ENCODE results near the gene PRR35.

Gene PRR35

DNA sequence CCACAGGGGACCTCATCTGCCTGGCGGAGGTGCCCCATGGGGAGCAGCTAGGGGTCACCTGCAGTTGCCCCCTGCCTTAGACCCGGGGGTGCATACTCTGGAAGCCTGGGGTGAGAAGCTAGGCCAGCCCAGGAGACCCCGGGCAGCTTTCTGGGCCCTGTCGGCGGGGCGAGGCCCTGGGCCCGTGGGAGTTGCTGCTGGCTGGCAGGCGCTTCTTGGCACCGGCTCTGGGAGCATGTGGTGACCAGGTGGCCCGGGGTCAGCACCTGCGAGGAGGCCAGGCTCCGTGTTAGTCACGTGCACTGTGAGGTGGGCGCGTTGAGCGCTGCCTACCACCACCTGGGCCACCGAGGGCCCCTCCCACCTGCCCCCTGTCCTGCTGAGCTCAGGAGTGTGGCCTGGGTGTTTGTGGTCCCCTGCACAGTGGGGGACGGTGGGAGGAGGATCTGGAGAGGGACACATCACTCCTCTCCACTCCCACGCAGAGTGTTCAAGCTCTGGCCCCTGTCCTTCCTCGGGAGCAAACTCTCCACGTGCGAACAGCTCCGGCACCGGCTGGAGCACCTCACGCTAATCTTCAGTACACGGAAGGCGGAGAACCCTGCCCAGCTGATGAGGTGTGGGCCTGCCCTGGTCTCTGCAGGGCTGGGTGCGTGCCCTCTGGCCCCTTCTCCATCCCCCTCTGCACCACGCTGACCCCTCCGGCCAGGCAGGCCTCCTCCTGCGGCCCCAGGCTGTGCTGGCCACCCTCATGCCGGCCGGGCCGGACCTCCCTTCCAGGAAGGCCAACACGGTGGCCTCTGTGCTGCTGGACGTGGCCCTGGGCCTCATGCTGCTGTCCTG is 15.4 kb downstream of the PRR35 start:
- TF ChIP-seq, protein P1, sequence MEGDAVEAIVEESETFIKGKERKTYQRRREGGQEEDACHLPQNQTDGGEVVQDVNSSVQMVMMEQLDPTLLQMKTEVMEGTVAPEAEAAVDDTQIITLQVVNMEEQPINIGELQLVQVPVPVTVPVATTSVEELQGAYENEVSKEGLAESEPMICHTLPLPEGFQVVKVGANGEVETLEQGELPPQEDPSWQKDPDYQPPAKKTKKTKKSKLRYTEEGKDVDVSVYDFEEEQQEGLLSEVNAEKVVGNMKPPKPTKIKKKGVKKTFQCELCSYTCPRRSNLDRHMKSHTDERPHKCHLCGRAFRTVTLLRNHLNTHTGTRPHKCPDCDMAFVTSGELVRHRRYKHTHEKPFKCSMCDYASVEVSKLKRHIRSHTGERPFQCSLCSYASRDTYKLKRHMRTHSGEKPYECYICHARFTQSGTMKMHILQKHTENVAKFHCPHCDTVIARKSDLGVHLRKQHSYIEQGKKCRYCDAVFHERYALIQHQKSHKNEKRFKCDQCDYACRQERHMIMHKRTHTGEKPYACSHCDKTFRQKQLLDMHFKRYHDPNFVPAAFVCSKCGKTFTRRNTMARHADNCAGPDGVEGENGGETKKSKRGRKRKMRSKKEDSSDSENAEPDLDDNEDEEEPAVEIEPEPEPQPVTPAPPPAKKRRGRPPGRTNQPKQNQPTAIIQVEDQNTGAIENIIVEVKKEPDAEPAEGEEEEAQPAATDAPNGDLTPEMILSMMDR (conservative IDR thresholded peaks at IDR 0.05; ENCODE audit: low read depth, low read length): no peak
- DNase-seq (ENCODE audit: low read depth): no peak
- H3K4me3 ChIP-seq (ENCODE audit: low read length): no peak overlapping the region

DNA sequence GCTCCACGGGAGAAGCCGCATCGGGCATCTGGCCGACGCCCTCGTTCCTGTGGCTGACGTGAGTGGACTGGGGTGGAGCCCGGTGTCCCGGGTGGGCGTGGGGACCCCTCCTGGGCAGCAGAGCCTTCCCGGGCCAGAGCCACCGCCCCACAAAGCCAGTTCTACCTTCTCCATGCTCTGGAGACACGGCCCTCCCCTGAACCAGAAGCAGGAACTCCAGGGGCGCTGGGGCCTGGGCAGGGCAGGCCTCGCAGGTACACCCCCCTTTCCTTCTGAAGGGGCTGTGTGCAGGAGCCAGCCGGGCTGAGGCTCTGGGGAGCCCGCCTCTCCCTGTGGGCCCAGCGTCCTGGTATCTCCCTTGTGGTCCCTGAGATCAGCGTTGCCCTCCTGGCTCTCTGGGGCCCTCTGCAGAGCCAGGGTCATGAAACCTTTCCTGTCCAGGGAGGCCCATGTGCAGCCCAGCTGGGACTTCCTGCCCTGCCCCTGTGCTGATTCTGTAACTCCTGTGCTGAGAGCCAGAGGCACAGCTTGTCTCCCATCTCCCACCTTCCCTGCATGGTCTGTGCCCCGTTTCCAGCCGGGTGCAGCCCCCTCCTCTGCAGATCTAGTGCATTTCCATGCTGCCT is 16.1 kb downstream of the PRR35 start:
- H3K4me3 ChIP-seq (ENCODE audit: low read length): no peak overlapping the region
- TF ChIP-seq, protein P1 (conservative IDR thresholded peaks at IDR 0.05; ENCODE audit: low read depth, low read length): no peak
- DNase-seq (ENCODE audit: low read depth): no peak

DNA sequence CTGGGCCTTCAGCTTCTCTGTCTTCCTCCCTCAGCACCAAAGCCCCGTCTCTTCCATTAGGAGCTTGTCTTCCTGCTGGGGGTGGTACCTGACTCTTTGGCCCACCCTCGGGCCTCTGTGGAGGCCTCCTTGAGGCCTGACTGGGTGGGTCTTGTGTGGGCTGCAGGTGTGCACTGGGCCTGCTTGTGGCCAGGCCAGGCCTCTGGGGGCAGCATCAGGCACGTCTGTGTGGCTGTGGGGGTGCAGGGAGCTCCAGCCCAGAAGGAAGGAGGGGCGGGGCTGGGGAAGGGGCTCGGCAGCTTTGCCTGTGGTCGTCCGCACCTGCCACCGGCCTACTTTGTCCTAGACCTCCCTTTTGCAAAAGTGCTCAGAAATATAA is 16.6 kb downstream of the PRR35 start:
- no peak overlapping the region for H3K4me3 ChIP-seq (ENCODE audit: low read length)
- no peak for DNase-seq (ENCODE audit: low read depth)
- TF ChIP-seq, protein P1 (conservative IDR thresholded peaks at IDR 0.05; ENCODE audit: low read depth, low read length): peak; percentile 25

DNA sequence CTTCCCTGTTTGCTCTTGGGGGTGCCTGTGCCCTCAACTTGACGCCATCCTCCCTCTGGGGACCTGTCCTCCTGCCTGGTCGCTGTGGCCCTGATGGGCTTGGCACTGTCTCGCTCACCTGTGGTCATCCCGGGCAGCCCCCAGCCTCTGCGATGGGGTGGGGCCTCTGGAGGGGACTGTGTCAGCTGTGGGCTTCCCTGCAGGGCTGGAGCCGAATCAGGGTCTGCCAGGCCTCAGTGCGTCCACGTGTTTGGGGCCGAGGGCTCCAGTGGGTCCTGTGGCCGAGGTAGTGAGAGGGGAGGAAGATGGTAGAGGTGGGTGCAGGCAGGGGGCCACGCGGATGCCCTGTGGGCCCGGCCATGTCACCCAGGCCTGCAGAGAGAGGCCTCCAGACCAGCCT is 17.6 kb downstream of the PRR35 start:
- H3K4me3 ChIP-seq (ENCODE audit: low read length): no peak overlapping the region

DNA sequence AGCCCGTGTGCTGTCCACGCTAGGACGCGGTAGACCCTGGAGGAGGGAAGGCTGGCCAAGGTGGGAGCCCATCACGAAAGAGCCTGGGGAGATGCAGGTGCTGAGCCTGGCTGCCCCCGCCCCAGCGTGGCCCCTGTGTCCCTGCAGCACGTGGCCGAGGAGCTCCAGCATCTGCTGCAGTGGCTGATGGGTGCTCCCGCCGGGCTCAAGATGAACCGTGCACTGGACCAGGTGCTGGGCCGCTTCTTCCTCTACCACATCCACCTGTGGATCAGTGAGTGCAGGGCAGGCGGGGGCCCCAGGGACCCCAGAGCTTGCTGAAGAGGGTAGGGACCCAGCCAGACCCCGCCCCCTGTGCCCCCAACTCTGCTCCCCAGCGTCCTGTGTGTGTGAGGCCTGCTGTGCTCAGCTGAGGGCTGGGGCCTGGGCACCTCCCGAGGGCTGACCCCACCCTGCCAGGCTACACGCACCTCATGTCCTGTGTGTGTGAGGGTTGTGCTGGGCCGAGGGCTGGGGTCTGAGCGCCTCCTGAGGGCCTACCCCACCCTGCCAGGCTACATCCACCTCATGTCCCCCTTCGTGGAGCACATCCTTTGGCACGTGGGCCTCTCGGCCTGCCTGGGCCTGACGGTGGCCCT is 18.2 kb downstream of the PRR35 start:
- no peak overlapping the region for H3K4me3 ChIP-seq (ENCODE audit: low read length)
- no peak for DNase-seq (ENCODE audit: low read depth)
- TF ChIP-seq, protein P1 (conservative IDR thresholded peaks at IDR 0.05; ENCODE audit: low read depth, low read length): no peak

More for the DNA sequence above, 17.6 kb downstream of the PRR35 start:
- DNase-seq (ENCODE audit: low read depth): no peak
- TF ChIP-seq, protein P1 (conservative IDR thresholded peaks at IDR 0.05; ENCODE audit: low read depth, low read length): no peak

DNA sequence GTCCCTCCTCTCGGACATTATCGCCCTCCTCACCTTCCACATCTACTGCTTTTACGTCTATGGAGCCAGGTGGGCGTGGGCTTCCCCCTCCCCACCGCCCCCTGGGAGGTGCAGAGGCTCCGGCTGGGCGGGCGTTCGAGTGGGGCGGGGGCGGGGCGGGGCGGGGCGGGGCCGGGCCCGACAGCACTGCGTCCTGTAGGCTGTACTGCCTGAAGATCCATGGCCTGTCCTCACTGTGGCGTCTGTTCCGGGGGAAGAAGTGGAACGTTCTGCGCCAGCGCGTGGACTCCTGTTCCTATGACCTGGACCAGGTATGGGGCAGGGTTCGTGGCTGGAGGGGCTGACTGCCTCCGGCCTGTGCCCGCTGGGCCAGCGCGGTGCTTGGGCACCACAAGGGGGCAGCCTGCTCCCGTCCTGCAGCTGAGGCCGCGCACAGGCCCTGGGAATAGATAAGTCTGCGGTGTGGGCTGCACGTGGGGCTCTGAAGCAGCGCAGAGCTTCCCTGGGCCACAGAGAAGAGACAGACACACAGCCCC is 18.7 kb downstream of the PRR35 start:
- DNase-seq (ENCODE audit: low read depth): no peak
- no peak overlapping the region for H3K4me3 ChIP-seq (ENCODE audit: low read length)
- TF ChIP-seq, protein P1 (conservative IDR thresholded peaks at IDR 0.05; ENCODE audit: low read depth, low read length): peak; percentile 88
